ENCODE results near the gene EXOSC2.

Gene EXOSC2

GRCh38 chr9:130669965-130670364, 23.6 kb upstream of the EXOSC2 start:
- TF ChIP-seq CTCF (conservative IDR thresholded peaks at IDR 0.05; ENCODE audit: low read depth, low read length) = no peak
- peaks cover 33% of the 10 kb centered on the region for H3K27me3 ChIP-seq (ENCODE audit: insufficient read depth, low read depth)

GRCh38 chr9:130670644-130671043, 22.9 kb upstream of the EXOSC2 start:
- no peak overlapping the region for H3K27ac ChIP-seq
- H3K4me3 ChIP-seq (IDR thresholded peaks at IDR 0.05; ENCODE audit: insufficient read depth, low read depth, low read length) = no peak overlapping the region
- TF ChIP-seq CTCF (conservative IDR thresholded peaks at IDR 0.05; ENCODE audit: low read depth, low read length) = no peak
- no peak overlapping the region for H3K9ac ChIP-seq
- no peaks in the 10 kb centered on the region for H3K36me3 ChIP-seq (ENCODE audit: insufficient read depth)
- no peaks in the 10 kb centered on the region for H4K20me1 ChIP-seq (ENCODE audit: insufficient read depth)
- no peak overlapping the region for H2AFZ ChIP-seq (ENCODE audit: low read depth)
- H3K4me2 ChIP-seq = no peak overlapping the region
- no peaks in the 10 kb centered on the region for H3K4me1 ChIP-seq (ENCODE audit: low read depth, poor library complexity, severe bottlenecking)
- peaks cover 29% of the 10 kb centered on the region for H3K27me3 ChIP-seq (ENCODE audit: insufficient read depth, low read depth)
- no peaks in the 10 kb centered on the region for H3K79me2 ChIP-seq (ENCODE audit: insufficient read depth, low read depth)

More at GRCh38 chr9:130669965-130670364, 23.6 kb upstream of the EXOSC2 start:
- Histone ChIP-seq H3K27ac (no peak overlapping the region), H2AFZ (ENCODE audit: low read depth) (no peak overlapping the region), H3K9ac (no peak overlapping the region), H3K79me2 (ENCODE audit: insufficient read depth, low read depth) (no peaks in the 10 kb centered on the region), H3K4me3 (IDR thresholded peaks at IDR 0.05; ENCODE audit: insufficient read depth, low read depth, low read length) (no peak overlapping the region), H3K4me2 (no peak overlapping the region), H3K4me1 (ENCODE audit: low read depth, poor library complexity, severe bottlenecking) (no peaks in the 10 kb centered on the region), H3K36me3 (ENCODE audit: insufficient read depth) (no peaks in the 10 kb centered on the region), H4K20me1 (ENCODE audit: insufficient read depth) (no peaks in the 10 kb centered on the region)

- Histone ChIP-seq H3K79me2 (ENCODE audit: insufficient read depth, low read depth) (no peaks in the 10 kb centered on the region), H3K36me3 (ENCODE audit: insufficient read depth) (no peaks in the 10 kb centered on the region), H3K4me3 (IDR thresholded peaks at IDR 0.05; ENCODE audit: insufficient read depth, low read depth, low read length) (no peak overlapping the region), H3K9ac (no peak overlapping the region), H3K27me3 (ENCODE audit: insufficient read depth, low read depth) (peaks cover 15% of the 10 kb centered on the region), H3K4me2 (no peak overlapping the region), H2AFZ (ENCODE audit: low read depth) (no peak overlapping the region), H3K27ac (no peak overlapping the region), H4K20me1 (ENCODE audit: insufficient read depth) (no peaks in the 10 kb centered on the region), H3K4me1 (ENCODE audit: low read depth, poor library complexity, severe bottlenecking) (no peaks in the 10 kb centered on the region)
- TF ChIP-seq CTCF (conservative IDR thresholded peaks at IDR 0.05; ENCODE audit: low read depth, low read length) = no peak
These were observed 21.1 kb upstream of the EXOSC2 start for GRCh38 chr9:130672466-130672865.

- no peaks in the 10 kb centered on the region for H3K36me3 ChIP-seq (ENCODE audit: insufficient read depth)
- no peak overlapping the region for H3K9ac ChIP-seq
- no peaks in the 10 kb centered on the region for H3K79me2 ChIP-seq (ENCODE audit: insufficient read depth, low read depth)
- H3K27me3 ChIP-seq (ENCODE audit: insufficient read depth, low read depth) = peaks cover 15% of the 10 kb centered on the region
- H3K4me3 ChIP-seq (IDR thresholded peaks at IDR 0.05; ENCODE audit: insufficient read depth, low read depth, low read length) = no peak overlapping the region
- H2AFZ ChIP-seq (ENCODE audit: low read depth) = no peak overlapping the region
- H3K27ac ChIP-seq = no peak overlapping the region
- no peaks in the 10 kb centered on the region for H3K4me1 ChIP-seq (ENCODE audit: low read depth, poor library complexity, severe bottlenecking)
- TF ChIP-seq CTCF (conservative IDR thresholded peaks at IDR 0.05; ENCODE audit: low read depth, low read length) = no peak
- no peaks in the 10 kb centered on the region for H4K20me1 ChIP-seq (ENCODE audit: insufficient read depth)
- no peak overlapping the region for H3K4me2 ChIP-seq
These were observed 20.5 kb upstream of the EXOSC2 start for GRCh38 chr9:130672933-130673615.

Data from KMS-11 (cell line).